Gastrocnemius medialis (tissue), 4 donors: ENCODE results near the gene LTA. TPM values are rescaled to one million over a fixed set of nuclear protein-coding genes. Genes with fewer than 3 reads are reported as not detected.

Experiments
- ATAC-seq, 2 donors: fragments of 150-250 bp; one replicate each; pipeline ENCODE4 v1.9.1; 2016
- DNase-seq, 2 donors: peaks; one replicate each; pipeline ENCODE4 v3.0.0-alpha.2; 2019
- H3K27ac ChIP-seq, 4 donors: fragments of 200-600 bp; sonication (generic); 1 replicate in 1 of 4; 2 replicates in 3 of 4; pipeline ENCODE4 v1.5.1; 2016 to 2018; ENCODE audit warnings: mild to moderate bottlenecking in 2 of 4, moderate library complexity in 1 of 4
- H3K27me3 ChIP-seq, 3 donors: fragments of 200-600 bp; sonication (generic) in 2 of 3; 1 replicate in 1 of 3; 2 replicates in 2 of 3; pipeline versions ENCODE4 v1.5.1 to v1.6.0; 2016 to 2019; ENCODE audit warnings: mild to moderate bottlenecking in 1 of 3, moderate library complexity in 1 of 3
- H3K36me3 ChIP-seq, 2 donors: fragments of 200-600 bp; sonication (generic) in 1 of 2; one replicate each; pipeline ENCODE4 v1.5.1; 2017 to 2018
- H3K4me1 ChIP-seq, 2 donors: fragments of 200-600 bp; sonication (generic) in 1 of 2; one replicate each; pipeline ENCODE4 v1.5.1; 2016 to 2017; ENCODE audit warnings: mild to moderate bottlenecking in 2 of 2
- H3K4me3 ChIP-seq, 4 donors: fragments of 200-600 bp; sonication (generic) in 3 of 4; 1 replicate in 1 of 4; 2 replicates in 3 of 4; pipeline ENCODE4 v1.5.1; 2016 to 2019; ENCODE audit warnings: mild to moderate bottlenecking in 2 of 4
- H3K9me3 ChIP-seq, 3 donors: fragments of 200-600 bp; sonication (generic) in 2 of 3; 1 replicate in 1 of 3; 2 replicates in 2 of 3; pipeline ENCODE4 v1.5.1; 2016 to 2019
- POLR2A ChIP-seq, 2 donors: fragments of 450-650 bp; IDR thresholded peaks; one replicate each; pipeline ENCODE4 v1.6.1; 2017; ENCODE audit warnings: antibody characterized with exemption in 2 of 2, mild to moderate bottlenecking in 2 of 2, moderate library complexity in 2 of 2
- in situ Hi-C, 4 donors: fragments of 200-750 bp; cut with MboI; loops; one replicate each; pipeline versions ENCODE4 v1.15.0 to v1.8.0; 2017; ENCODE audit warnings: low sequenced_read_pairs in 4 of 4
- intact Hi-C: fragments of 100-400 bp; cut with DNase I; formaldehyde crosslinking; loops from one replicate; pipeline ENCODE4 v1.15.1; 2023; ENCODE audit warnings: low total_unique reads
- total RNA-seq, 4 donors: library from RNA; depleted of rRNA; stranded (reverse); fragments of >200 nt; gene quantifications; one replicate each; pipeline versions ENCODE4 v1.1.0 to v1.2.3, GENCODE V29; 2016
- TF ChIP-seq, protein P1 (sequence below), 5 experiments: fragments of 450-650 bp in 3 of 5; fragments of 200-600 bp in 2 of 5; sonication (generic) in 2 of 5; IDR thresholded peaks in 4 of 5; conservative IDR thresholded peaks in 1 of 5; 1 replicate in 4 of 5; 2 replicates in 1 of 5; pipeline ENCODE4 v1.5.1; 2016 to 2019; ENCODE audit warnings: antibody characterized with exemption in 5 of 5, mild to moderate bottlenecking in 3 of 5, moderate library complexity in 3 of 5

LTA gene
- total RNA-seq, 4 donors from 2014 or later: not detected

DNA sequence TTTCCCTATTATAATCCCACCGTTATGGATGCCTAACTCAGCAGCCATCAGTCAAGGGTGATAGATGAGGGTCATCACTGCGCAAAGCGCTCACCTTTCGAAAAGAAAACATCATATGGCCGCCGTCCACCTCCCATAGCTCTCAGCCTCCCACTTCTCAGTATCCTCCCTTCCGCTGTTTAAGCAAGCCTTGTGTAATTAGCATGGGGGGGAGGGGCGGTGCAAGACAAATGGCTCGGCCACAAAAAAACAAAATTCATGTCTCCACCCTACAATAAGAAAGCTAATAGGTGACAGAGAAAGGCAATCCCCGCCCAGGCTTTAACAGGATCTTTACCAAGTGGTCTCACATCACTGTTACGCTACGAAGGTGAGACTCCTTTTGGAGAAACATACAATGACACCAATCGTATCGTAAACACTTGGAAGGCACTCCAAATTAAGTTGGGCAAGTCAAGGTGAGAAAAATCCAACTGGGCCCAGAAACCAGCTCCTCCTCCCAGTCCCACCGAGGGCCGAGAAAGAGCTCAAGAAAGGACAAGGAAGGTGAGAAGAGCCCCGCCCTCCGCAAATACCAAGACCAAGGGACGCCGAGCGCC is 30.9 kb upstream of the LTA start:
- peaks cover 4 to 41% of the 10 kb centered on the region in 2 donors for H3K36me3 ChIP-seq
- ATAC-seq: peak; percentile 14 to 24
- H3K4me3 ChIP-seq: peak overlapping the region; percentile 81 to 91 (median 85)
- no peaks in the 10 kb centered on the region for H3K9me3 ChIP-seq
- intact Hi-C loops: loop anchor here (1.0 to 10.0 kb wide), 6 partner anchors 44 to 1476 kb away; partner anchors contain the start of genes BAG6, EHMT2, MICB and MRPS18B
- DNase-seq: peak in 1 of 2 donors; percentile 48
- TF ChIP-seq POLR2A (IDR thresholded peaks at IDR 0.05): no peak
- TF ChIP-seq, protein P1, sequence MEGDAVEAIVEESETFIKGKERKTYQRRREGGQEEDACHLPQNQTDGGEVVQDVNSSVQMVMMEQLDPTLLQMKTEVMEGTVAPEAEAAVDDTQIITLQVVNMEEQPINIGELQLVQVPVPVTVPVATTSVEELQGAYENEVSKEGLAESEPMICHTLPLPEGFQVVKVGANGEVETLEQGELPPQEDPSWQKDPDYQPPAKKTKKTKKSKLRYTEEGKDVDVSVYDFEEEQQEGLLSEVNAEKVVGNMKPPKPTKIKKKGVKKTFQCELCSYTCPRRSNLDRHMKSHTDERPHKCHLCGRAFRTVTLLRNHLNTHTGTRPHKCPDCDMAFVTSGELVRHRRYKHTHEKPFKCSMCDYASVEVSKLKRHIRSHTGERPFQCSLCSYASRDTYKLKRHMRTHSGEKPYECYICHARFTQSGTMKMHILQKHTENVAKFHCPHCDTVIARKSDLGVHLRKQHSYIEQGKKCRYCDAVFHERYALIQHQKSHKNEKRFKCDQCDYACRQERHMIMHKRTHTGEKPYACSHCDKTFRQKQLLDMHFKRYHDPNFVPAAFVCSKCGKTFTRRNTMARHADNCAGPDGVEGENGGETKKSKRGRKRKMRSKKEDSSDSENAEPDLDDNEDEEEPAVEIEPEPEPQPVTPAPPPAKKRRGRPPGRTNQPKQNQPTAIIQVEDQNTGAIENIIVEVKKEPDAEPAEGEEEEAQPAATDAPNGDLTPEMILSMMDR (IDR thresholded peaks at IDR 0.05 in 4 of 5, conservative IDR thresholded peaks at IDR 0.05 in 1 of 5): no peak
- H3K27me3 ChIP-seq: no peaks in the 10 kb centered on the region
- H3K4me1 ChIP-seq: peaks cover 31 to 38% of the 10 kb centered on the region in 2 donors
- peak overlapping the region; percentile 96 to 98 (median 96) for H3K27ac ChIP-seq
- in situ Hi-C loops: loop anchor here (5.0 to 25.0 kb wide), 5 partner anchors 54 to 646 kb away; partner anchors contain the start of genes AGER (in 1 of the 4), AGPAT1 (in 1 of the 4), GPSM3 (in 1 of the 4) and NCR3 (in 1 of the 4)

GRCh38 chr6:31541658-31542521 is 30.2 kb upstream of the LTA start, which contains the start of gene DDX39B:
Gene DDX39B, minus strand, starts transcription at chr6:31542003. Its CDS starts 1,471 bp downstream, at chr6:31540532.
- H3K4me3 ChIP-seq: peak within 1 kb of the TSS; percentile 81 to 91 (median 85)
- peaks cover 31 to 38% of the 10 kb centered on the region in 2 donors for H3K4me1 ChIP-seq
- DNase-seq: peak; percentile 96 to 97
- peak; percentile 94 to 95 for ATAC-seq
- intact Hi-C loops: loop anchor here (1.0 to 10.0 kb wide), 7 partner anchors 45 to 1477 kb away; partner anchors contain the start of genes BAG6, EHMT2, MICB and MRPS18B
- H3K27ac ChIP-seq: peak within 1 kb of the TSS; percentile 96 to 98 (median 96)
- H3K36me3 ChIP-seq: peaks cover 0 to 34% of the 10 kb centered on the region in 2 donors
- TF ChIP-seq, protein P1 (IDR thresholded peaks at IDR 0.05 in 4 of 5, conservative IDR thresholded peaks at IDR 0.05 in 1 of 5): no peak
- peak; percentile 72 to 77 for TF ChIP-seq POLR2A (IDR thresholded peaks at IDR 0.05)
- H3K27me3 ChIP-seq: no peaks in the 10 kb centered on the region
- H3K9me3 ChIP-seq: no peaks in the 10 kb centered on the region
- in situ Hi-C loops: loop anchor here (5.0 to 25.0 kb wide), 5 partner anchors 53 to 645 kb away; partner anchors contain the start of genes AGER (in 1 of the 4), AGPAT1 (in 1 of the 4), GPSM3 (in 1 of the 4) and NCR3 (in 1 of the 4)

DNA sequence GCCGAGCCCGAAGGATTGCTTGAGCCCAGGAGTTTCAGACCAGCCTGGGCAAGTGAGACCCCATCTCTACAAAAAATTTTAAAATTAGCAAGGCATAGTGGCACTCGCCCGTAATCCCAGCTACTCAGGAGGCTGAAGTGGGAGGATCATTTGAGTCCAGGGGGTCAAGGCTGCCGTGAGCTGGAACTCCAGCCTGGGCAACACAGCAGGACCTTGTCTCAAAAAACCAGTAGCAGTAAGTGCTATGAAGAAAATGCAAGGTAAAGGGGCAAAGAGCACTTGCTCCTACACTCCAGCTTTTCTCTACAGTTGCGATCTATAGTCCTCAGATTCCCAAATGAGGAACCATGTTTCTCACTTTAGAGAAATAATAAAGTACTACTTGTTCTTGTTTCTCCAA is 28.4 kb upstream of the LTA start:
- intact Hi-C loops: loop anchor here (2.0 to 10.0 kb wide), 6 partner anchors 46 to 1479 kb away; partner anchors contain the start of genes EHMT2, MICB, MRPS18B and POLR1H
- Histone ChIP-seq H3K27ac (peak overlapping the region; percentile 96 to 98 (median 96)), H3K4me1 (peaks cover 41 to 43% of the 10 kb centered on the region in 2 donors), H3K36me3 (peaks cover 0 to 17% of the 10 kb centered on the region in 2 donors), H3K4me3 (no peak overlapping the region), H3K9me3 (no peaks in the 10 kb centered on the region), H3K27me3 (no peaks in the 10 kb centered on the region)
- ATAC-seq: no peak
- no peak for DNase-seq
- in situ Hi-C loops: loop anchor here (5.0 to 25.0 kb wide), 5 partner anchors 51 to 644 kb away; partner anchors contain the start of genes AGER (in 1 of the 4), AGPAT1 (in 1 of the 4), GPSM3 (in 1 of the 4) and NCR3 (in 1 of the 4)
- TF ChIP-seq, protein P1 (IDR thresholded peaks at IDR 0.05 in 4 of 5, conservative IDR thresholded peaks at IDR 0.05 in 1 of 5): no peak
- TF ChIP-seq POLR2A (IDR thresholded peaks at IDR 0.05): no peak

- H3K4me1 ChIP-seq: peaks cover 33% of the 10 kb centered on the region in 2 donors
- H3K9me3 ChIP-seq: no peaks in the 10 kb centered on the region
- in situ Hi-C loops (loop anchor here (5.0 to 25.0 kb wide), 5 partner anchors 50 to 643 kb away; partner anchors contain the start of genes AGER (in 1 of the 4), AGPAT1 (in 1 of the 4), GPSM3 (in 1 of the 4) and NCR3 (in 1 of the 4)), intact Hi-C loops (loop anchor here (5.0 to 10.0 kb wide), 8 partner anchors 47 to 1480 kb away; partner anchors contain the start of genes EHMT2, MICB, MRPS18B and NELFE)
- ATAC-seq (no peak), DNase-seq (no peak)
- no peak overlapping the region for H3K27ac ChIP-seq
- H3K27me3 ChIP-seq: no peaks in the 10 kb centered on the region
- no peak overlapping the region for H3K4me3 ChIP-seq
- TF ChIP-seq POLR2A (IDR thresholded peaks at IDR 0.05): no peak
- TF ChIP-seq, protein P1 (IDR thresholded peaks at IDR 0.05 in 4 of 5, conservative IDR thresholded peaks at IDR 0.05 in 1 of 5): no peak
- peaks cover 0 to 17% of the 10 kb centered on the region in 2 donors for H3K36me3 ChIP-seq
Observed at GRCh38 chr6:31544676-31545075, 27.4 kb upstream of the LTA start.
